ENCODE results near the gene SOWAHC. TPM values are rescaled to one million over a fixed set of nuclear protein-coding genes. Genes with fewer than 3 reads are reported as not detected.
"Not testable (repeated sequence)": the region's sequence is repeated elsewhere in the genome, so short reads cannot be mapped to it uniquely, and the experiment has no call there.

Gene SOWAHC
- total RNA-seq, 2 donors from 2014 or later = 3.2 to 3.9 TPM

- intact Hi-C loops (cut with DNase I) = no loop called here
- no peak for ATAC-seq
Observed at GRCh38 chr2:109637749-109638570, 23.8 kb downstream of the SOWAHC start.

DNA sequence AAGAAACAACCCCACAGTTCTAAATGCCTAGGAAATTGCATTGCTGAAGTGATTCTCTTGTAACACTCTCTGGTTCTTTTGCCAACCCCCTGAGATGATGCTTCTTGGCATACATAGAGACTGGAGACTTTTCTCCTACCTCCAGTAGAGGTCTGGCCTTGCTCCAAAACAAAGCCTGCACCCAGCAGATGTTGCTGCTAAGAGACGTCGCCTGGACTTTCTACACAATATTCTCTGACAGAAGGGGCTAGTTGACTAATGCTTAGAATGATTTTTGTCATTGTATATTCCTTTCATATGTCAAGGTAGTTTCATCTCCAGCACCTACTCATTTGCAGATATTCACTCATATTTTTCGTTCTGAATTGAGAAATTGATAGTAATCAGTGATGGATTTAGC lies 24.6 kb downstream of the SOWAHC start:
- intact Hi-C loops (cut with DNase I) = no loop called here
- DNase-seq = no peak
- ATAC-seq = no peak

More at GRCh38 chr2:109637749-109638570, 23.8 kb downstream of the SOWAHC start:
- DNase-seq = no peak

- ATAC-seq; intact Hi-C loops (cut with DNase I); DNase-seq: not testable (repeated sequence)
Observed at GRCh38 chr2:109640000-109640399, 25.8 kb downstream of the SOWAHC start.

DNA sequence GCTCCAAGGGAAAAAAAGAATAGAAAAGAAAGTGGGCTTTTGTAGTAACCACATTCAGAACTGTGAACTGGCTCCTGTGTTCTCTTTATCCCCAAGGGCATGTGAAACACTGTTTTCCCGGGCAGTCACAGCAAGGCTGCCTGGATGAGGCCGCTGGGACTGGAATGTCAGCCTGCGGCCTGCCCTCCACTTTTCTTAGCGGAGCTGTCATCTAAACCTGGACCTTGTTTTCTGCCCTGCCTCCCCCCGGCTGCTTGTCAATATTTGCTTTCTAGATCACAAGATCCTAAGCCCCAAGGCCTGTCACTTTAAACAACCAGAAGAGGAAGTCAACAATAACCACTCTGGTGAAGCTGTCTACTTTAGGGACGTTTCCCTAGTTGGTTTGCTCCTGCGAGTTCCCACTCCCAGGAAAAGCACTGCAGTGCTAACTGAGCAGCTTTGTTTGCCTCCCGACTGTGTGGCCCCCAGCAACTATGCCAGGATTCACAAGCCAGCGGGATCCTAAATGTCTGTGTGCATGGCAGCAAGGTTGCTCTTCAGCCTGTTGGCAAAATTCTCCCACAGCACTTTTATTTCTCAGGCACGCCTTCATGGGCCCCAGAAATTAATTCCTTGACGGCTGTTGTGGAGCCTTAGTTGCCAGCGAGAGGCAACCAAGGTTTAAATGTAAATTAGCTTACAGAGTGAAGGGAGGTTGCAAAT lies 30.6 kb downstream of the SOWAHC start:
- ATAC-seq = peak; percentile 62 to 76
- DNase-seq = no peak
- intact Hi-C loops (cut with DNase I) = no loop called here

GRCh38 chr2:109645412-109646184 lies 31.4 kb downstream of the SOWAHC start:
- DNase-seq = no peak
- ATAC-seq = no peak
- intact Hi-C loops (cut with DNase I) = no loop called here

DNA sequence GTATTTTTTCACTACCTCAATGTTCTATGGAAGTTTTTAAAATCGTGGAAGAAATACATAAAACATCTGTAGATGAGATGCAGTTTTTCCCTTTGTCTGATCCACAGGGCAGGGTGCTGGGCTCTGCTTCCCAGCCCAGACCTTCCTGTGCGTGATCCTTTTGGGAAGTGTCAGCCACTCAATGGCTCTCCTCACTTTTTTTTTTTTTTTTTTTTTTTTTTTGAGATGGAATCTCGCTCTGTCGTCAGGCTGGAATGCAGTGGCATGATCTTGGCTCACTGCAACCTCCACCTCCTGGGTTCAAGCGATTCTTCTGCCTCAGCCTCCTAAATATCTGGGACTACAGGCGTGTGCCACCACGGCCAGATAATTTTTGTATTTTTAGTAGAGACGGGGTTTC lies 32.8 kb downstream of the SOWAHC start:
- intact Hi-C loops (cut with DNase I) = no loop called here

GRCh38 chr2:109647636-109648035 lies 33.5 kb downstream of the SOWAHC start:
- intact Hi-C loops (cut with DNase I) = no loop called here
- DNase-seq (no peak), ATAC-seq (no peak)

More for the DNA sequence above, 32.8 kb downstream of the SOWAHC start:
- ATAC-seq (no peak), DNase-seq (no peak)

- ATAC-seq (no peak), DNase-seq (no peak)
- intact Hi-C loops (cut with DNase I) = no loop called here
Observed at GRCh38 chr2:109648041-109648527, 33.9 kb downstream of the SOWAHC start.

GRCh38 chr2:109649736-109650695 lies 35.9 kb downstream of the SOWAHC start:
- DNase-seq = no peak
- no peak for ATAC-seq
- intact Hi-C loops (cut with DNase I) = no loop called here

DNA sequence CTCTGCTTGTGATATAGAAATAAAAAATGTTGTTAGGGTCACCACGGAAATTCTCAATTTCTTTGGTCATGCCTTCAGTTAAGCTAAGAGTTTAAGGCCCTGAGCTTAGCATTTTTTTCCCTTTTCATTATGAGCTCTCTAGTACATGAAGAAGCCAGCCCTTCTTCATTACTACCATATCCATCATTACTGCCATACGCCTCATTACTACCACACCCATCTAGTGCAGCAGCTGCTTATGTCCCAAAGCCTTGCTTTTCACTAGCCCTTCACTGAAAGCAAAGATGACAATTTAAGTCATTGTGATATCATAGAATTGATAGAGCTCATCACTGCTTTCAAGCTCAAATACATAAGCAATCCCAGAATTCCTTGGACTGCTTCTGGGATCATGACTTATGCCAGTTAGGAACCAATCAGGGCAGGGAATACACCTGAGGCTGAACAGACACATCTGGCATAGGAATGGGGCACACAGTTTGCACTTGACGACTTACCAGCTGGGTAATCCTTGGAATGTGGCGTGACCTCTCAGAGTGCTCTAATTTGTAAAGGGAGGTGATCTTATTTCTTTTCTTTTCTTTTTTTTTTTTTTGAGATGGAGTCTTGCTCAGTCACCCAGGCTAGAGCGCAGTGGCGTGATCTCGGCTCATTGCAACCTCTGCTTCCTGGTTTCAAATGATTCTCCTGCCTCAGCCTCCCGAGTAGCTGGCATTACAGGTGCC lies 40.3 kb downstream of the SOWAHC start:
- DNase-seq (no peak), ATAC-seq (no peak)
- intact Hi-C loops (cut with DNase I) = no loop called here

DNA sequence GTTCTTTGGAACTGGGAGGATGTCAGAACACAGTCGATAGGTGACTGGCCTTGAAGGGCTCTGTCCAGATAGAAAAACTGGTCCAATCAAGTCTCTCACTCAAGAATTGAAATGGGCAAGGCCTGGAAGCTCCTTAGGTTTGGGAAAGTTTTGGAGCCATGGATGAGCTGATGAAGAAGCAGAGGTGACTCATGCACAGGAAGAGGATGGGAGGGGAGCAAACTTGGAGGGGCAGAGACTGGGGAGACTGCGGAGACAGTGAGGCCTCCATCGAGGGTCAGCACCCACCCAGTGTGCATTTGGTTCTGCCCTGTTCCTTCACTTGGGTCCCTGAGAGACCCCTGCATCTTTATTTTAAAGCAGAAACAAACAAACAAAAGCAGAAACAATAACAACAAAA lies 41.1 kb downstream of the SOWAHC start:
- DNase-seq (no peak), ATAC-seq (no peak)
- intact Hi-C loops (cut with DNase I) = no loop called here

DNA sequence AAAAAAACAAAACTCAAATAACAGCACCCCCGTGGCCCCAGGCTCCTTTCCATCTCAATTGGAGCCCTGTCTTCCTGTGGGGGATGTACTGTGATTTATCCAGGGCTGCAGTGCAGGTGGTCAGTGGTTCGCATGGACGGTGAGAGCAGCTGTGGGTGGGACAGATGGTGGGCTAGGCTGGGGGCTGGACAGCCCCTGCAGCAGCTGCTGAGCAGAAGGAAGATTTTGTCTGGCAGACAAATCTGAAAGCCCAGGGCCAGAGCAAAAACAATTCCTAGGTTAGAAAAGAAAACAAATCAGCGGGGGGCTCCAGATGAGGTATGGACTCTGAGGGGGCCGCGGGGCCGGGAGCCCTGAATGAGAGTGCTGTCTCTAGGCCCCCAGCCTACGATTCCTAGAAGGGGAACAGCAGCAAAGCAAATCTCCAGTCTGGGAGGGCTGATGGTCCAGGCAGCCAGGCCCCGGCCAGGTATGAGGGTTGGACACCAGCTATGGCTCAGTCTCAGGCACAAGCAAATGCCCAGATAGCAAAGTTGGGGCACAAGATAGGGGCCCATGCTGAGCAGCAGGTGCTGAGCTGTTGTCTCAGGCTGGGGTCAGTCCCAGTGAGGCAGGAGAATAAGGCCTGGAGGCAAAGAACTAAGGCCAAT lies 45.4 kb downstream of the SOWAHC start:
- ATAC-seq = no peak
- intact Hi-C loops (cut with DNase I) = no loop called here

DNA sequence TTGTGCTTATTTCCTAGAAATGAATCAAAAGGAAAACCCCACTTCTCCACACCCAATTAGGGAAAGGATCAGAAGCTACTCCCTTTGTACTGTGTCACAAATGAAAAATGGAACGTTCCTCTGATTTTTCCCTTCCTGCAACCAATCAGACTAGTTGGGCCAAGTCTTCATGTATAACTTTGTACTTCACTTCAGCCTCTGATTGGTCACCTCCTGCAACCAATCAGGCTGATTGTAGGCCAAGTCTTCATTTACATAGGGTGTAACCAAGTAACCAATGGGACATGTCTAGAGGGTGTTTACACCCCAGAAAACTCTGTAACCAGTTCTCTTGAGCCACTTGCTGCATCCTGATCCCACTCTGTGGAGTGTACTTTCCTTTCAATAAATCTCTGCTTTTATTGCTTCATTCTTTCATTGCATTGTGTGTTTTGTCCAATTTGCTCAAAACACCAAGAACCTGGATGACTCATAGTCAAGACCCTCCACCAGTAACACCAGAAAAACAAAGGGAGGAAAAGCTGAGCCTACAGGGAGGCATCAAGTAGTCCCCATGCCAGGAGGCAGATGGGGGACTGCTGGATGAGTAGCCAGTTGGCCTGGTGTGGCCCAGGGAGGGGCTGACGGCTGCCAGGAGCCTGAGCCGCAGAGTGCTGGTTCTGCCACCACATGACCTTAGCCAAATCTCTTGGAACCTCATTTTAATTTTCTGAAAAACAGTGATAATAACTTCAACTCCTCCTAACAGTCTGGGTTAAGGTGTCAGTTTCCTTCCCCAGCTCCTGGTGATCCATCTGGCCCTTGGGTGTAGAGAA lies 46.1 kb downstream of the SOWAHC start:
- intact Hi-C loops (cut with DNase I) = no loop called here
- no peak for ATAC-seq
- no peak for DNase-seq

More for the DNA sequence above, 45.4 kb downstream of the SOWAHC start:
- no peak for DNase-seq

- DNase-seq = no peak
- intact Hi-C loops (cut with DNase I) = no loop called here
- no peak for ATAC-seq
Observed at GRCh38 chr2:109662889-109663288, 48.7 kb downstream of the SOWAHC start.

DNA sequence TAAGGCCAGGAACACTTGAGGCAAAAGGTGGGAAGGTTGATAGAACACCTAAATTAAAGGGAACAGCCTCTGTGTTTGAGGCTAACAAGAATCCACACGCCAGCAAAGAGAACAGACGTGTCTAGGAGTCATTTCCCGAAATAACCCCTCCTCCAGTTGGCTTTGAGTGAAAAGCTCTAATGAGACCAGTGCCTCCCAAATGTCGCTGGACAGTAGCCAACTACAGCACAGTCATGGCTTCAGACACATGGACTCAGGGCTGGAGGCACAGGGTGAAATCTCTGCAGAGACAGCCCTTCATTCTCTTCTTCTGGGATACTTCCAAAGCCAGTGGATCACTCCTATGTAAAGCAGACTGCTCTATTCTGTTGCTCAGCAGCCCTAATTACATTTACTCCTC lies 49.6 kb downstream of the SOWAHC start:
- intact Hi-C loops (cut with DNase I) = no loop called here
- ATAC-seq (peak; percentile 95 to 97), DNase-seq (peak; percentile 88)

DNA sequence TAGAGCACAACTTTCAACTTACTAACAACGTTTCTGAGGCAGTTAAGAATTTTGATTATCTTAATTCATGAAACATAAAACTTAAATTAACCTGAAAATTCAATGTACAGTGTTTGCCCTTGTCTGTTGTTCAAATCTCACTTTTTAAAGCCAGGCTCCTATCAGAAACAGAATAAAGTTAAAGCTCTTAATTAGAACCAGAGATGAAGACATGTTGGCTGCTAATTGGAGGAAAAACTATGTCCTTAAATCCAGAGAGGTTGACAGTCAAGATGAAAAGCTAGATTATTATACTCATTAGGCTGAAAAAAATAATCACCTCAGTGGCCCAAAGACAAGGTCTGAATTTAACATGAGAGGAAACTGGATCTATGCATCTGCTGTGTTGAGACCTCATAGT lies 52.3 kb downstream of the SOWAHC start:
- DNase-seq (no peak), ATAC-seq (no peak)
- intact Hi-C loops (cut with DNase I) = no loop called here
